Measurements from ENCODE around the gene RHBDD3.

DNA sequence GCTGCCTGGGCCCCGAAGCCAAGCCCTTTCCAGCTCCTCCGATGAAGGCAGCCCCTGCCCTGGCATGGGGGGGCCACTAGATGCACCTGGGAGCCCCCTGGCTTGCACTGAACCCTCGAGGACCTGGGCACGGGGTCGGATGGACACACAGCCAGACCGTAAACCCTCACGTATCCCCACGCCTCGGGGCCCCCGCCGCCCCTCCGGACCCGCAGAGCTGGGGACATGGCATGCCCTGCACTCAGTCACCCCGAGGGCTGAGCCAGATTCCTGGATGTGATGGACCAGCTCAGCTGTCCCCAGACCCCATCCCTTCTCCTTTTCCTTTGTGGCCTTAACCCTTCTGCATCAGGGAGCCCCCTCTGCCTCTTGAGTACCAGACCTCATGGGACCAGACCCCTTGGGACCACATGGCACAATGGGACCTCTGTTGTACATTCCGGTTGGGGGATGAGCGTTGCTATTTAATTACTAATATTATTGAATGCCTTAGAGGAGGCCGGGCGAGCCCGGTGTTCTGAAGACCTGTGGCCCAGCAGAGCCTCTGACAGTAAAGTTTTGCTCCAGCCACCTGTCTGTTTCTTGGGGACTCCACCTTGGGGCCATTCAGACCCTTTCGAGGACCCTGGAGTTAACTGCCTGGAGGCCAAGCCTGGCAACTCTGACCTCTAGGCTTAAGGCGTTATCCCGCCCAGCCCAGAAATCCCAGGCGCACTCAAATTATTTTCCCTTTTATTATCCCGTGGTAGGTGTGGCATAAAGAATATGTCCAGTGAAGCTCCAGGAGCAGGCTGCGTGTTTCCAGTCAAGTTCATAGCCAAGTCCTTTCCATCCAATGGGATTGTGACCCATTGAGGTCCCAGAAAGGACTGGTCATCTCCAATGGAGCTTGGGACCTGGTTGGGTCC lies 44.7 kb upstream of the RHBDD3 start:
- no peak for TF ChIP-seq ZNF274 (IDR thresholded peaks at IDR 0.05; ENCODE audit: low read depth, low read length)
- TF ChIP-seq SUZ12 (IDR thresholded peaks at IDR 0.05; ENCODE audit: extremely low read depth, insufficient read depth, insufficient read length), result no peak
